H9 (cell line): ENCODE results near the gene GRM5. TPM values are rescaled to one million over a fixed set of nuclear protein-coding genes. Genes with fewer than 3 reads are reported as not detected.

Source experiments
- DNase-seq: peaks from one replicate; pipeline ENCODE4 v3.0.0-alpha.2; 2017
- H2AFZ ChIP-seq: one replicate; pipeline ENCODE4 v1.6.1; 2013; ENCODE audit warnings: mild to moderate bottlenecking, low read length, control low read depth, moderate library complexity
- H2AK5ac ChIP-seq: 2 replicates; pipeline ENCODE4 v1.6.1; 2013; ENCODE audit warnings: low read length, control low read depth, mixed read lengths; ENCODE audit not compliant: insufficient read length
- H2BK120ac ChIP-seq: one replicate; pipeline ENCODE4 v1.6.1; 2013; ENCODE audit warnings: low read depth, mild to moderate bottlenecking, low read length, control low read depth, inconsistent platforms; ENCODE audit not compliant: poor library complexity, severe bottlenecking
- H2BK12ac ChIP-seq: 2 replicates; pipeline ENCODE4 v1.6.1; 2013; ENCODE audit warnings: low read length, control low read depth, mixed read lengths, low read depth; ENCODE audit not compliant: insufficient read length
- H2BK15ac ChIP-seq: 2 replicates; pipeline ENCODE4 v1.6.1; 2013; ENCODE audit warnings: low read depth, low read length, control low read depth
- H2BK20ac ChIP-seq: one replicate; pipeline ENCODE4 v1.6.1; 2013; ENCODE audit warnings: low read depth, mild to moderate bottlenecking, low read length, control low read depth, inconsistent platforms; ENCODE audit not compliant: poor library complexity, severe bottlenecking
- H2BK5ac ChIP-seq: 2 replicates; pipeline ENCODE4 v1.6.1; 2013; ENCODE audit warnings: low read length, control low read depth, mixed read lengths; ENCODE audit not compliant: insufficient read length
- H3K14ac ChIP-seq: 2 replicates; pipeline ENCODE4 v1.6.1; 2013; ENCODE audit warnings: low read length, control low read depth; ENCODE audit not compliant: insufficient read depth
- H3K18ac ChIP-seq: 2 replicates; pipeline ENCODE4 v1.6.1; 2013; ENCODE audit warnings: low read depth, mild to moderate bottlenecking, mixed read lengths, low read length, control low read depth; ENCODE audit not compliant: insufficient read length
- H3K23ac ChIP-seq: 2 replicates; pipeline ENCODE4 v1.6.1; 2013; ENCODE audit warnings: low read length, control low read depth, mixed read lengths, low read depth; ENCODE audit not compliant: insufficient read length
- H3K23me2 ChIP-seq: 2 replicates; pipeline ENCODE4 v1.6.1; 2013; ENCODE audit warnings: low read depth, mild to moderate bottlenecking, mixed read lengths, low read length, control low read depth; ENCODE audit not compliant: insufficient read length, poor library complexity, severe bottlenecking
- H3K27ac ChIP-seq: 2 replicates; pipeline ENCODE4 v1.5.1; 2013; ENCODE audit warnings: low read length, control low read depth, mixed read lengths, low read depth; ENCODE audit not compliant: insufficient read length
- H3K27me3 ChIP-seq: 2 replicates; pipeline ENCODE4 v1.6.1; 2013; ENCODE audit warnings: low read length, control low read depth, inconsistent platforms; ENCODE audit not compliant: insufficient read depth
- H3K4ac ChIP-seq: 2 replicates; pipeline ENCODE4 v1.6.1; 2013; ENCODE audit warnings: low read depth, mild to moderate bottlenecking, control low read depth, inconsistent platforms, low read length, moderate library complexity
- H3K4me1 ChIP-seq: 2 replicates; pipeline ENCODE4 v1.6.1; 2013; ENCODE audit warnings: low read length, control low read depth, inconsistent platforms; ENCODE audit not compliant: insufficient read depth
- H3K4me2 ChIP-seq: 2 replicates; pipeline ENCODE4 v1.6.1; 2013; ENCODE audit warnings: low read length, control low read depth, mixed read lengths; ENCODE audit not compliant: insufficient read length, insufficient read depth
- H3K56ac ChIP-seq: 2 replicates; pipeline ENCODE4 v1.6.1; 2013; ENCODE audit warnings: low read depth, mild to moderate bottlenecking, mixed read lengths, low read length, control low read depth; ENCODE audit not compliant: insufficient read length
- H3K79me1 ChIP-seq: 2 replicates; pipeline ENCODE4 v1.6.1; 2013; ENCODE audit warnings: low read depth, mild to moderate bottlenecking, moderate library complexity, low read length, control low read depth, inconsistent platforms; ENCODE audit not compliant: insufficient read depth, poor library complexity, severe bottlenecking
- H3K79me2 ChIP-seq: 2 replicates; pipeline ENCODE4 v1.6.1; 2013; ENCODE audit warnings: low read length, control low read depth, inconsistent platforms; ENCODE audit not compliant: insufficient read depth
- H3K9ac ChIP-seq: 2 replicates; pipeline ENCODE4 v1.6.1; 2013; ENCODE audit warnings: low read length, control low read depth, mixed read lengths; ENCODE audit not compliant: insufficient read length; ENCODE audit errors: extremely low read depth
- H3K9me3 ChIP-seq: one replicate; pipeline ENCODE4 v1.6.1; 2013; ENCODE audit warnings: low read depth, low read length, inconsistent platforms; ENCODE audit not compliant: control insufficient read depth
- H3T11ph ChIP-seq: one replicate; pipeline ENCODE4 v1.6.1; 2013; ENCODE audit warnings: mild to moderate bottlenecking, low read length, control low read depth, inconsistent platforms
- H4K20me1 ChIP-seq: one replicate; pipeline ENCODE4 v1.6.1; 2013; ENCODE audit not compliant: control insufficient read depth, insufficient read length, insufficient read depth
- H4K5ac ChIP-seq: 2 replicates; pipeline ENCODE4 v1.6.1; 2013; ENCODE audit warnings: low read depth, mild to moderate bottlenecking, mixed read lengths, low read length, control low read depth; ENCODE audit not compliant: insufficient read length
- H4K8ac ChIP-seq: replicated peaks from 2 replicates; pipeline ENCODE4 v1.6.1; 2013; ENCODE audit warnings: low read length, control low read depth, mixed read lengths, low read depth; ENCODE audit not compliant: insufficient read length
- H4K91ac ChIP-seq: 2 replicates; pipeline ENCODE4 v1.6.1; 2013; ENCODE audit warnings: low read depth, mild to moderate bottlenecking, moderate library complexity, mixed read lengths, low read length, control low read depth; ENCODE audit not compliant: insufficient read length
- H3K27ac Mint-ChIP-seq, 3 experiments: 2 replicates in 2 of 3; 3 replicates in 1 of 3; pipeline ENCODE4 v1.8.0; 2020 to 2021; ENCODE audit warnings: mixed read lengths in 3 of 3, mild to moderate bottlenecking in 1 of 3, moderate library complexity in 1 of 3
- H3K27me3 Mint-ChIP-seq: 2 replicates; pipeline ENCODE4 v1.8.0; 2021; ENCODE audit warnings: low read depth, mild to moderate bottlenecking, moderate library complexity, mixed read lengths
- H3K36me3 Mint-ChIP-seq, 3 experiments: 2 replicates in 2 of 3; 3 replicates in 1 of 3; pipeline ENCODE4 v1.8.0; 2020 to 2021; ENCODE audit warnings: low read depth in 3 of 3, mixed read lengths in 3 of 3; ENCODE audit not compliant: insufficient read depth in 1 of 3
- H3K4me1 Mint-ChIP-seq, 2 experiments: 2 replicates each; pipeline ENCODE4 v1.8.0; 2020; ENCODE audit warnings: mixed read lengths in 2 of 2
- H3K4me3 Mint-ChIP-seq, 2 experiments: 2 replicates in 1 of 2; 3 replicates in 1 of 2; pipeline ENCODE4 v1.8.0; 2020 to 2021; ENCODE audit warnings: mild to moderate bottlenecking in 2 of 2, mixed read lengths in 2 of 2, moderate library complexity in 1 of 2
- H3K9me3 Mint-ChIP-seq, 2 experiments: 2 replicates in 1 of 2; 3 replicates in 1 of 2; pipeline ENCODE4 v1.8.0; 2020; ENCODE audit warnings: mild to moderate bottlenecking in 2 of 2, mixed read lengths in 2 of 2, moderate library complexity in 1 of 2
- total RNA-seq: library from RNA; stranded (reverse); gene quantifications from 2 replicates; pipeline ENCODE4 v1.2.1, GENCODE V29; 2021
- TF ChIP-seq, protein P1 (sequence below): fragments of 200-600 bp; sonication (generic); conservative IDR thresholded peaks from 3 replicates; pipeline ENCODE4 v1.8.0; 2021; ENCODE audit warnings: antibody characterized with exemption, mild to moderate bottlenecking

The GRM5 gene
- total RNA-seq, 1 experiment from 2014 or later: not detected

DNA sequence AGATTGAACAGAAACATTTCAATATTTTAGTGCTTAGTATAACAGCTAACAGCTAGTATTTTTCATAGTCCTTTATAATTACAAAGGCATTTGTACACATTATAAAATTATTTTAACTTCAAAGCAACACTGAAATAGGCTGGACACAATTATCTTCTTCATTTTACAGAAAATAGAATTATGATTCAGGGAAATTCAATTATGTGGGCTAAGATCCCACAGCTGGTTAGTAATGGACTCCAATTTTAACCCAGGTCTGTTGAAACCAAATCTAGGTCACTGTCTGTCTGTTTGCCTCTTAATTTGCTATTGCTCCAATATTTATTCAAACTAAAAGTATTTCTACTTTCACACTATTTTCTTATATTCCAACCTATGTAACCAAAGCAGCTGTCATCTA is 574.1 kb downstream of the GRM5 start:
- no peak overlapping the region for H3K27ac ChIP-seq
- no peak overlapping the region for H3K4me3 Mint-ChIP-seq
- no peak overlapping the region for H3K23ac ChIP-seq
- H3K9me3 Mint-ChIP-seq: no peaks in the 10 kb centered on the region
- H3K27me3 Mint-ChIP-seq: no peaks in the 10 kb centered on the region
- no peak overlapping the region for H4K91ac ChIP-seq
- H3K9me3 ChIP-seq: no peaks in the 10 kb centered on the region
- no peaks in the 10 kb centered on the region for H4K20me1 ChIP-seq
- no peak overlapping the region for H2AFZ ChIP-seq
- H3K14ac ChIP-seq: no peak overlapping the region
- H2BK120ac ChIP-seq: no peak overlapping the region
- H3K36me3 Mint-ChIP-seq: no peaks in the 10 kb centered on the region
- H3K9ac ChIP-seq: no peak overlapping the region
- H4K5ac ChIP-seq: no peak overlapping the region
- TF ChIP-seq, protein P1, sequence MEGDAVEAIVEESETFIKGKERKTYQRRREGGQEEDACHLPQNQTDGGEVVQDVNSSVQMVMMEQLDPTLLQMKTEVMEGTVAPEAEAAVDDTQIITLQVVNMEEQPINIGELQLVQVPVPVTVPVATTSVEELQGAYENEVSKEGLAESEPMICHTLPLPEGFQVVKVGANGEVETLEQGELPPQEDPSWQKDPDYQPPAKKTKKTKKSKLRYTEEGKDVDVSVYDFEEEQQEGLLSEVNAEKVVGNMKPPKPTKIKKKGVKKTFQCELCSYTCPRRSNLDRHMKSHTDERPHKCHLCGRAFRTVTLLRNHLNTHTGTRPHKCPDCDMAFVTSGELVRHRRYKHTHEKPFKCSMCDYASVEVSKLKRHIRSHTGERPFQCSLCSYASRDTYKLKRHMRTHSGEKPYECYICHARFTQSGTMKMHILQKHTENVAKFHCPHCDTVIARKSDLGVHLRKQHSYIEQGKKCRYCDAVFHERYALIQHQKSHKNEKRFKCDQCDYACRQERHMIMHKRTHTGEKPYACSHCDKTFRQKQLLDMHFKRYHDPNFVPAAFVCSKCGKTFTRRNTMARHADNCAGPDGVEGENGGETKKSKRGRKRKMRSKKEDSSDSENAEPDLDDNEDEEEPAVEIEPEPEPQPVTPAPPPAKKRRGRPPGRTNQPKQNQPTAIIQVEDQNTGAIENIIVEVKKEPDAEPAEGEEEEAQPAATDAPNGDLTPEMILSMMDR: no peak
- H3K23me2 ChIP-seq: no peaks in the 10 kb centered on the region
- H2AK5ac ChIP-seq: no peak overlapping the region
- no peaks in the 10 kb centered on the region for H3K79me1 ChIP-seq
- no peaks in the 10 kb centered on the region for H3K79me2 ChIP-seq
- no peak overlapping the region for H3T11ph ChIP-seq
- no peak overlapping the region for H2BK12ac ChIP-seq
- H2BK15ac ChIP-seq: no peak overlapping the region
- H3K4me1 Mint-ChIP-seq: peaks cover 4 to 7% of the 10 kb centered on the region in 2 experiments
- H3K18ac ChIP-seq: no peak overlapping the region
- H2BK5ac ChIP-seq: no peak overlapping the region
- H3K27ac Mint-ChIP-seq: no peak overlapping the region
- H2BK20ac ChIP-seq: no peak overlapping the region
- H3K4me1 ChIP-seq: no peaks in the 10 kb centered on the region
- no peak overlapping the region for H3K56ac ChIP-seq
- H4K8ac ChIP-seq: no peak overlapping the region
- H3K4ac ChIP-seq: no peak overlapping the region
- no peaks in the 10 kb centered on the region for H3K27me3 ChIP-seq
- H3K4me2 ChIP-seq: no peak overlapping the region
- DNase-seq: no peak
